Measurements from ENCODE around the gene FLVCR1. TPM values are rescaled to one million over a fixed set of nuclear protein-coding genes. Genes with fewer than 3 reads are reported as not detected.

FLVCR1 gene
- total RNA-seq, 1 donor: 5.4 TPM

DNA sequence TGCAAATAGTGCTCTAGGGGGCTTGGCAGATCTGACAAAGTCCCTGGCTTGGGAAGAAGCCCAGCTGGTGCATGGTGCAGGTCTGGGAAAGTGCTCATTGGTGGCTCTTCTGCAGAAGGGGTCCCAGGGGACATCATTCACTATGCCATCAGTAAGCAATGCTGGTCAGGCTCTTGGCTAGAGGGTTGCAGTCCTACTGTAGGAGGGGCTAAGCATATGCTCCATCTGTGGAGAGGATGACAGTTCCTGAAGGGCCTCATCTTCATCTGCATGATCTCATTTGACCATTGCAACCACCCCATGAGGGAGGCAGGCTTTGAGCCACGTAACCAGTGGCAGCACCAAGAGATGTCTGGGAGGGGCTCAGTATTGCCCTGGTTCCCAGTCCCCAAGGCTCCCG lies 60.7 kb downstream of the FLVCR1 start:
- DNase-seq (ENCODE audit: insufficient read length, low spot score, missing footprints): no peak
- Histone ChIP-seq H3K4me1 (ENCODE audit: insufficient read depth, low read length) (no peaks in the 10 kb centered on the region), H3K9me3 (ENCODE audit: low read depth, low read length) (no peaks in the 10 kb centered on the region), H3K36me3 (ENCODE audit: insufficient read depth, low read length) (no peaks in the 10 kb centered on the region), H3K27me3 (ENCODE audit: insufficient read depth, low read length) (peaks cover 19% of the 10 kb centered on the region), H3K27ac (ENCODE audit: low read depth, low read length) (no peak overlapping the region), H3K4me3 (ENCODE audit: insufficient read depth, low read length) (no peak overlapping the region), H3K4me2 (ENCODE audit: insufficient read depth, low read length) (no peak overlapping the region), H3K79me2 (ENCODE audit: insufficient read depth, low read length) (no peaks in the 10 kb centered on the region), H4K20me1 (ENCODE audit: insufficient read depth, low read length) (no peaks in the 10 kb centered on the region), H2AFZ (ENCODE audit: low read length) (no peak overlapping the region)
- TF ChIP-seq, protein P1, sequence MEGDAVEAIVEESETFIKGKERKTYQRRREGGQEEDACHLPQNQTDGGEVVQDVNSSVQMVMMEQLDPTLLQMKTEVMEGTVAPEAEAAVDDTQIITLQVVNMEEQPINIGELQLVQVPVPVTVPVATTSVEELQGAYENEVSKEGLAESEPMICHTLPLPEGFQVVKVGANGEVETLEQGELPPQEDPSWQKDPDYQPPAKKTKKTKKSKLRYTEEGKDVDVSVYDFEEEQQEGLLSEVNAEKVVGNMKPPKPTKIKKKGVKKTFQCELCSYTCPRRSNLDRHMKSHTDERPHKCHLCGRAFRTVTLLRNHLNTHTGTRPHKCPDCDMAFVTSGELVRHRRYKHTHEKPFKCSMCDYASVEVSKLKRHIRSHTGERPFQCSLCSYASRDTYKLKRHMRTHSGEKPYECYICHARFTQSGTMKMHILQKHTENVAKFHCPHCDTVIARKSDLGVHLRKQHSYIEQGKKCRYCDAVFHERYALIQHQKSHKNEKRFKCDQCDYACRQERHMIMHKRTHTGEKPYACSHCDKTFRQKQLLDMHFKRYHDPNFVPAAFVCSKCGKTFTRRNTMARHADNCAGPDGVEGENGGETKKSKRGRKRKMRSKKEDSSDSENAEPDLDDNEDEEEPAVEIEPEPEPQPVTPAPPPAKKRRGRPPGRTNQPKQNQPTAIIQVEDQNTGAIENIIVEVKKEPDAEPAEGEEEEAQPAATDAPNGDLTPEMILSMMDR (IDR thresholded peaks at IDR 0.05; ENCODE audit: extremely low read depth, low read depth, low read length): no peak

DNA sequence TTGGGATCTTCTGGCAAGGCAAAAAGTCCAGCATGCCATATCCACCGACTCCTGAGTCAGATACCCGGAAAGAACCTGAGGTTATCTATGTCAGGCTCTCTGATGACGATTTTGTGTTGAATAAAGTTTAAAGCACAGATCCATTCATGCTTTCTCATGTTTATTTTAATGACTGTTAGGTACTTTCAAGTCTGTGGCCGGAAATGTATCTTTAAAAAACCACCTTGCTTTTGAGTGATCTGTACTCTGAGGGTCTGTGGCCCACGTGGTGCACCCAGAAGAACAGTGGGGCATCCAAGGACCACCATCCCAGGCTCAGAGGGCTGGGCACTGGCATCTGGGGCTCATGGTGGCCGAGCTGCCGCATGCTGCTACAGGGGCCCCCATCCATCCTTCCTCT lies 62.2 kb downstream of the FLVCR1 start:
- Histone ChIP-seq H3K4me3 (ENCODE audit: insufficient read depth, low read length) (no peak overlapping the region), H3K79me2 (ENCODE audit: insufficient read depth, low read length) (no peaks in the 10 kb centered on the region), H2AFZ (ENCODE audit: low read length) (no peak overlapping the region), H3K4me2 (ENCODE audit: insufficient read depth, low read length) (no peak overlapping the region), H3K27me3 (ENCODE audit: insufficient read depth, low read length) (peaks cover 19% of the 10 kb centered on the region), H3K9me3 (ENCODE audit: low read depth, low read length) (no peaks in the 10 kb centered on the region), H3K36me3 (ENCODE audit: insufficient read depth, low read length) (no peaks in the 10 kb centered on the region), H3K27ac (ENCODE audit: low read depth, low read length) (no peak overlapping the region), H3K4me1 (ENCODE audit: insufficient read depth, low read length) (peaks cover 9% of the 10 kb centered on the region), H4K20me1 (ENCODE audit: insufficient read depth, low read length) (no peaks in the 10 kb centered on the region)
- TF ChIP-seq, protein P1 (IDR thresholded peaks at IDR 0.05; ENCODE audit: extremely low read depth, low read depth, low read length): no peak
- DNase-seq (ENCODE audit: insufficient read length, low spot score, missing footprints): no peak

DNA sequence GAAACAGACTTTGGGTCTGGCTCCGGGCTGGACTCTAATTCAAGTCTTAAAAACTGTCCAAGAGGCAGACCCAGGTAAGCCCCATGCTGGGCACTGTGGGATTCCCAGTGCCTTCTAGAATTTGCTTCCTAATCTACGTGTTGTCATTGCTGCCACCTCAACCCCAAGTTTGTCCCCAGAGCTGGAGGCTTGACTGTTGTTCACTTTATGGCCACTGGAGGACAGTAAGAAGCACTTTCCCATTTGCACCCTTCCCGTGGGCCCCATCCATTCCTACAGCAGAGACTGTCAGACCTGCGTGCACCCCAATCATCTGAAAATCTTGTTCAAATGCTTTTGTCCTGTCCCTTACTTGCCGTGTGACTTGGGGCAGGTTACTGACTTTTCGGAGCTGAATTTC lies 62.8 kb downstream of the FLVCR1 start:
- Histone ChIP-seq H3K36me3 (ENCODE audit: insufficient read depth, low read length) (no peaks in the 10 kb centered on the region), H3K79me2 (ENCODE audit: insufficient read depth, low read length) (no peaks in the 10 kb centered on the region), H3K4me1 (ENCODE audit: insufficient read depth, low read length) (peaks cover 10% of the 10 kb centered on the region), H3K9me3 (ENCODE audit: low read depth, low read length) (no peaks in the 10 kb centered on the region), H3K4me3 (ENCODE audit: insufficient read depth, low read length) (no peak overlapping the region), H3K27me3 (ENCODE audit: insufficient read depth, low read length) (peaks cover 19% of the 10 kb centered on the region), H3K27ac (ENCODE audit: low read depth, low read length) (no peak overlapping the region), H3K4me2 (ENCODE audit: insufficient read depth, low read length) (no peak overlapping the region), H2AFZ (ENCODE audit: low read length) (no peak overlapping the region), H4K20me1 (ENCODE audit: insufficient read depth, low read length) (no peaks in the 10 kb centered on the region)
- TF ChIP-seq, protein P1 (IDR thresholded peaks at IDR 0.05; ENCODE audit: extremely low read depth, low read depth, low read length): peak; percentile 42
- DNase-seq (ENCODE audit: insufficient read length, low spot score, missing footprints): peak; percentile 75

DNA sequence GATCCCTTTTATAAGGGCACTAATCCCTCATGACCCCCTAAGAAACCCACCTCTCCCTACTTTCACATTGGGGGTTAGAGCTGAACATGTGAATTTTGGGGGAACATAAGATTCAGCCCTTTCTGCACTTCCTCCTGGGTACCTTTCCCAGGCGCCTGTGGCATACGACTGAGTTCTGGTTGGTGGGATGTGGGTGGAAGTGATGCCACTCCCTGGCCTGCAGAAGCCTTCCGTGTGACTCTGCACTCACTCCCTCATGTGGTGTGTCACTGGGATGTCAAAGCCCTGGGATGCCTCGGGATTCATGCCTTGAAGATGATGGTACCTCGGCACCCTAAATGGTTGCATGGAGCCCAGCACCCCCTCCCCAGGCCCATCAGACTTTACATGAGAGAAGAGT lies 63.9 kb downstream of the FLVCR1 start:
- Histone ChIP-seq H3K4me1 (ENCODE audit: insufficient read depth, low read length) (peaks cover 10% of the 10 kb centered on the region), H2AFZ (ENCODE audit: low read length) (no peak overlapping the region), H3K27ac (ENCODE audit: low read depth, low read length) (no peak overlapping the region), H3K79me2 (ENCODE audit: insufficient read depth, low read length) (no peaks in the 10 kb centered on the region), H3K4me2 (ENCODE audit: insufficient read depth, low read length) (no peak overlapping the region), H3K27me3 (ENCODE audit: insufficient read depth, low read length) (peaks cover 19% of the 10 kb centered on the region), H3K9me3 (ENCODE audit: low read depth, low read length) (no peaks in the 10 kb centered on the region), H3K36me3 (ENCODE audit: insufficient read depth, low read length) (no peaks in the 10 kb centered on the region), H3K4me3 (ENCODE audit: insufficient read depth, low read length) (no peak overlapping the region), H4K20me1 (ENCODE audit: insufficient read depth, low read length) (no peaks in the 10 kb centered on the region)
- TF ChIP-seq, protein P1 (IDR thresholded peaks at IDR 0.05; ENCODE audit: extremely low read depth, low read depth, low read length): no peak
- no peak for DNase-seq (ENCODE audit: insufficient read length, low spot score, missing footprints)

Data from osteoblast (primary cell).